PC-3 (cell line): ENCODE measurements around the gene EHBP1.

Source experiments
- CTCF ChIP-seq: fragments of 300-600 bp; sonication (generic); conservative IDR thresholded peaks from 2 replicates; pipeline ENCODE4 v1.5.1; 2017; ENCODE audit warnings: antibody characterized with exemption, low read depth, mild to moderate bottlenecking, low read length
- EZH2 ChIP-seq: fragments of 300-600 bp; sonication (generic); IDR thresholded peaks from one replicate; pipeline ENCODE4 v1.6.1; 2017; ENCODE audit warnings: antibody characterized with exemption, mild to moderate bottlenecking, low read length; ENCODE audit not compliant: unreplicated experiment

- TF ChIP-seq CTCF (no peak), EZH2 (no peak)
These were observed 343.1 kb downstream of the EHBP1 start for GRCh38 chr2:63048367-63049171.
